IPS-18a (cell line): ENCODE data around the gene TTLL10.

Source experiments
- H3K27ac ChIP-seq: one replicate; pipeline ENCODE4 v1.5.1; 2013; ENCODE audit warnings: low read length
- H3K27me3 ChIP-seq: one replicate; pipeline ENCODE4 v1.6.1; 2013; ENCODE audit warnings: mild to moderate bottlenecking, low read length; ENCODE audit not compliant: control insufficient read depth, insufficient read depth
- H3K36me3 ChIP-seq: one replicate; pipeline ENCODE4 v1.6.1; 2013; ENCODE audit warnings: low read depth, low read length; ENCODE audit not compliant: control insufficient read depth
- H3K4me1 ChIP-seq: one replicate; pipeline ENCODE4 v1.6.1; 2013; ENCODE audit warnings: low read depth, low read length; ENCODE audit not compliant: control insufficient read depth
- H3K4me3 ChIP-seq: one replicate; pipeline ENCODE4 v1.5.1; 2013; ENCODE audit warnings: low read length
- H3K9ac ChIP-seq: one replicate; pipeline ENCODE4 v1.6.1; 2013; ENCODE audit warnings: mild to moderate bottlenecking, low read length, moderate library complexity
- H3K9me3 ChIP-seq: one replicate; pipeline ENCODE4 v1.6.1; 2013; ENCODE audit warnings: low read depth, low read length; ENCODE audit not compliant: control insufficient read depth

The TTLL10 gene

GRCh38 chr1:1208713-1209433 lies 35.2 kb downstream of the TTLL10 start:
- H3K36me3 ChIP-seq = no peaks in the 10 kb centered on the region
- peaks cover 29% of the 10 kb centered on the region for H3K27me3 ChIP-seq
- H3K4me3 ChIP-seq = no peak overlapping the region
- H3K4me1 ChIP-seq = no peaks in the 10 kb centered on the region
- no peak overlapping the region for H3K9ac ChIP-seq
- no peak overlapping the region for H3K27ac ChIP-seq
- no peaks in the 10 kb centered on the region for H3K9me3 ChIP-seq

GRCh38 chr1:1210726-1211540 lies 37.3 kb downstream of the TTLL10 start:
- H3K36me3 ChIP-seq = no peaks in the 10 kb centered on the region
- no peak overlapping the region for H3K4me3 ChIP-seq
- no peak overlapping the region for H3K9ac ChIP-seq
- H3K27ac ChIP-seq = no peak overlapping the region
- H3K9me3 ChIP-seq = no peaks in the 10 kb centered on the region
- peaks cover 15% of the 10 kb centered on the region for H3K27me3 ChIP-seq
- H3K4me1 ChIP-seq = no peaks in the 10 kb centered on the region

- Histone ChIP-seq H3K9me3 (no peaks in the 10 kb centered on the region), H3K4me3 (no peak overlapping the region), H3K9ac (no peak overlapping the region), H3K27me3 (peaks cover 6% of the 10 kb centered on the region), H3K27ac (no peak overlapping the region), H3K36me3 (peaks cover 3% of the 10 kb centered on the region), H3K4me1 (no peaks in the 10 kb centered on the region)
These were observed 38.1 kb downstream of the TTLL10 start for GRCh38 chr1:1211541-1212441.

GRCh38 chr1:1212780-1213344 lies 39.2 kb downstream of the TTLL10 start:
- Histone ChIP-seq H3K27me3 (no peaks in the 10 kb centered on the region), H3K4me3 (no peak overlapping the region), H3K9ac (no peak overlapping the region), H3K27ac (no peak overlapping the region), H3K4me1 (no peaks in the 10 kb centered on the region), H3K36me3 (peaks cover 6% of the 10 kb centered on the region), H3K9me3 (no peaks in the 10 kb centered on the region)

GRCh38 chr1:1213345-1214265 lies 39.9 kb downstream of the TTLL10 start, which contains the start of gene TNFRSF4:
TSS of gene TNFRSF4 (minus strand) at chr1:1214153. CDS start at chr1:1214127, 26 bp downstream.
- H3K9ac ChIP-seq = no peak within 1 kb of the TSS
- no peaks in the 10 kb centered on the region for H3K27me3 ChIP-seq
- H3K9me3 ChIP-seq = no peaks in the 10 kb centered on the region
- no peak within 1 kb of the TSS for H3K27ac ChIP-seq
- H3K4me3 ChIP-seq = no peak within 1 kb of the TSS
- H3K36me3 ChIP-seq = peaks cover 6% of the 10 kb centered on the region
- no peaks in the 10 kb centered on the region for H3K4me1 ChIP-seq

- Histone ChIP-seq H3K4me3 (no peak overlapping the region), H3K4me1 (no peaks in the 10 kb centered on the region), H3K36me3 (peaks cover 6% of the 10 kb centered on the region), H3K9ac (no peak overlapping the region), H3K27me3 (no peaks in the 10 kb centered on the region), H3K27ac (no peak overlapping the region), H3K9me3 (no peaks in the 10 kb centered on the region)
These were observed 41.5 kb downstream of the TTLL10 start for GRCh38 chr1:1215080-1215676.

GRCh38 chr1:1215881-1216605 lies 42.4 kb downstream of the TTLL10 start:
- no peaks in the 10 kb centered on the region for H3K4me1 ChIP-seq
- H3K27ac ChIP-seq = no peak overlapping the region
- H3K27me3 ChIP-seq = no peaks in the 10 kb centered on the region
- no peaks in the 10 kb centered on the region for H3K9me3 ChIP-seq
- H3K36me3 ChIP-seq = peaks cover 6% of the 10 kb centered on the region
- no peak overlapping the region for H3K9ac ChIP-seq
- no peak overlapping the region for H3K4me3 ChIP-seq

- peaks cover 6% of the 10 kb centered on the region for H3K36me3 ChIP-seq
- no peaks in the 10 kb centered on the region for H3K4me1 ChIP-seq
- H3K4me3 ChIP-seq = no peak overlapping the region
- no peaks in the 10 kb centered on the region for H3K27me3 ChIP-seq
- H3K9ac ChIP-seq = no peak overlapping the region
- H3K27ac ChIP-seq = no peak overlapping the region
- no peaks in the 10 kb centered on the region for H3K9me3 ChIP-seq
These were observed 43.3 kb downstream of the TTLL10 start for GRCh38 chr1:1216770-1217620.
